Stimulated activated CD8-positive, alpha-beta memory T cell treated with anti-CD3 and anti-CD28 coated beads, Interleukin-12 subunit alpha, Interleukin-12 subunit beta, amount 100 ng/mL, for 4 hours (primary cell): ENCODE data around the gene ATE1.
"Not testable (repeated sequence)": the region's sequence is repeated elsewhere in the genome, so short reads cannot be mapped to it uniquely, and the experiment has no call there.

ENCODE experiments used
- DNase-seq: peaks from one replicate; pipeline ENCODE4 v3.0.0-alpha.2; 2020; ENCODE audit warnings: low read depth

Gene ATE1

GRCh38 chr10:121783782-121784372 is 144.0 kb downstream of the ATE1 start:
- no peak for DNase-seq

DNA sequence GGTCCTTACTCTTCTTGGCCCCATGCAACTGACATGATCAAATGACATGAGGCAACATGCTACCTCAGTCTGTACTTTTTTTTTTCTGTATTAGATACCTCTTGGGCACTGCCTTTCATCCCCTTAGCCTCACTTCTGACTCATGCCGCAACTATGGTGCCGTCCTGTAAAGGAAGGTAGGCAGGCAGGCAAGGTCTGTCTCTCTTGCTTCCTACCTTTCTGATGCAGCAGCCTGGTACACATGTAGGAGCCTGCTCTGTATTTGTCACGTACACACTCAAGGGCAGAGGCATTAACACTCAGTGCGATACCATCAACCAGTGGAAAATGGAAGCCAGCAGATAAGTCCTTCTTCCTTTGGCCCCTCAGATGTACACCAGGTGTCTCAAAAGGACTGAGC is 146.7 kb downstream of the ATE1 start:
- no peak for DNase-seq

- no peak for DNase-seq
Observed at GRCh38 chr10:121774813-121775212, 153.0 kb downstream of the ATE1 start.

GRCh38 chr10:121774404-121774803 is 153.4 kb downstream of the ATE1 start:
- DNase-seq = no peak

- no peak for DNase-seq
Observed at GRCh38 chr10:121772884-121773283, 154.9 kb downstream of the ATE1 start.

- DNase-seq = no peak
Observed at GRCh38 chr10:121772406-121772805, 155.4 kb downstream of the ATE1 start.

GRCh38 chr10:121771966-121772365 is 155.9 kb downstream of the ATE1 start:
- no peak for DNase-seq

DNA sequence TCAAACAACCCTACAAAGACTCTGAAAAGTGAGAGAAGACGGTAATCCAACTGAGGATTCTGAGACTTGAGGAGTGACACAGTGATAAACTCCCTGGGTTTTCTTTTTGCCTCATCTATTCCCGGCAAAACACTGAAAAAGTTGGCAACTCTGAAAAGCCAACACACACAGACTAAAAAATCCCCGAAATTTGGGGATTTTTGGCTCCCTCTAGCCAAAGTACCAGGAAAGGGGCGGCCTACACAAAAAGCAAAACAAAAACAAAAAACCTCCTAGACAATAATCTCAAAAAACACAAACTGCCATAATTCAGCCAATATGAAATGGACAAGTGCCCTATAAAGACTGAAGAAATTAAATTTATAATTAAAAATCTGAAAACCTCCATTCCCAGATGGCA is 161.4 kb downstream of the ATE1 start:
- DNase-seq = no peak

DNA sequence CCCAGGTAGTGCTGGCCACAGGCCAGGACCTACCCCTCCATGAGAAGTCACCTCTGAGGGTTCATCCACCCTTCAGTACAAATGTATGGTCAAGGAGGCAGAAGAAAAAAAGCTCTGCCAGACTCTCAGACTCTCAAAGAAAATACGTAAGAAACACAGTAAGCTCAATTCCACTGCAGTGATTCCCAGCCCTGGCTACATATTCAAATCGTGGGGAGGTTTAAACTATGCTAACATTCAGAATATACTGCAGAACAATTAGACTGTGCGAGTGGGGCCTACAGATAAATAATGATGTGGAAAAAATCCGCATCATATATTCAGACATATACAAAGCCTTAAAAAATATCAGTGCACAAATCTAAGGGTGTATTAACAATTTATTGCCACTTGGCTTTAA is 162.6 kb downstream of the ATE1 start:
- no peak for DNase-seq

GRCh38 chr10:121764233-121764942 is 163.4 kb downstream of the ATE1 start:
- no peak for DNase-seq

DNA sequence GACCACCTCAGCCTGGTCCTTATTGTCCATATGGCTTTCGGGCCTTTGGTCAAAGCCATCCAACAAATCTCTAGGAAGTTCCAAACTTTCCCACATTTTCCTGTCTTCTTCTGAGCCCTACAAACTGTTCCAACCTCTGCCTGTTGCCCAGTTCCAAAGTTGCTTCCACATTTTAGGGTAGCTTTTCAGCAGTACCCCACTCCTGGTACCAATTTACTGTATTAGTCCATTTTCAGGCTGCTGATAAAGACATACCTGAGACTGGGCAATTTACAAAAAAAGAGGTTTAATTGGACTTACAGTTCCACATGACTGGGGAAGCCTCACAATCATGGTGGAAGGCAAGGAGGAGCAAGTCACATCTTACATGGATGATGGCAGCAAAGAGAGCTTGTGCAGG is 170.6 kb downstream of the ATE1 start:
- not testable (repeated sequence) for DNase-seq

DNA sequence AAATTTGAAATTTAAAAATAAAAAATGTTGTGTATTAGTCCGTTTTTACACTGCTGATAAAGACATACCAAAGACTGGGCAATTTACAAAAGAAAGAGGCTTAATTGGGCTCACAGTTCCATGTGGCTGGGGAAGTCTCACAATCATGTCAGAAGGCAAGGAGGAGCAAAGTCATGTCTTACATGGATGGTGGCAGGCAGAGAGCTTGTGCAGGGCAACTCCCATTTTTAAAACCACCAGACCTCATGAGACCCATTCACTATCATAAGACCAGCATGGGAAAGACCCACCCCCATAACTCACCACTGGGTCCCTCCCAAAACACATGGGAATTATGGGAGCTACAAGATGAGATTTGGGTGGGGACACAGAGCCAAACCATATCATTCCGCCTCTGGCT is 172.3 kb downstream of the ATE1 start:
- not testable (repeated sequence) for DNase-seq

- DNase-seq = no peak
Observed at GRCh38 chr10:121754666-121755065, 173.2 kb downstream of the ATE1 start.

GRCh38 chr10:121753726-121754476 is 173.9 kb downstream of the ATE1 start:
- no peak for DNase-seq

DNA sequence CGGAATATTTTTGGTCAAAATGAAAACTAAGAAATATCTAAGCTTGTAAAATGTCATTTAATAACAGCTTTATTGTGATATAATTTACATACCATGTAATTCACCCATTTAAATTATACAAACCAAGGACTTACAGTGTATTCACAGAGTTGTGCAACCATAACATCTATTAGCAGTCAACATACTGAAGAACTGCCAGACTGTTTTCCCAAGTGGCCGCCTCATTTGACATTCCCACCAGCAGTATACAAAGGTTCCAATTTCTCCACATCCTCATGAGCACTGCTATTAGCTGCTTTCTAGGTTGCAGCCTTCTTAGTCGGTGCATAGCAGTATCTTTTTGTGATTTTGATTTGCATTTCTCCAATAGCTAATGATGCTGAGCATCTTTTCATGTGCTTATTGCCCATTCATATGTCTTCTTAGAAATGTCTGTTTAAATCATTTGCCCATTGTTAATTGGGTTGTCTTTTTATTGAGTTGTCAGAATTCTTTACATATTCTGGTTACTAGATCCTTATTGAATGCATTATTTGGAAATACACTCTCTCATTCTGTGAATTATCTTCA is 176.6 kb downstream of the ATE1 start:
- DNase-seq = no peak

GRCh38 chr10:121747163-121747775 is 180.6 kb downstream of the ATE1 start:
- DNase-seq = no peak

DNA sequence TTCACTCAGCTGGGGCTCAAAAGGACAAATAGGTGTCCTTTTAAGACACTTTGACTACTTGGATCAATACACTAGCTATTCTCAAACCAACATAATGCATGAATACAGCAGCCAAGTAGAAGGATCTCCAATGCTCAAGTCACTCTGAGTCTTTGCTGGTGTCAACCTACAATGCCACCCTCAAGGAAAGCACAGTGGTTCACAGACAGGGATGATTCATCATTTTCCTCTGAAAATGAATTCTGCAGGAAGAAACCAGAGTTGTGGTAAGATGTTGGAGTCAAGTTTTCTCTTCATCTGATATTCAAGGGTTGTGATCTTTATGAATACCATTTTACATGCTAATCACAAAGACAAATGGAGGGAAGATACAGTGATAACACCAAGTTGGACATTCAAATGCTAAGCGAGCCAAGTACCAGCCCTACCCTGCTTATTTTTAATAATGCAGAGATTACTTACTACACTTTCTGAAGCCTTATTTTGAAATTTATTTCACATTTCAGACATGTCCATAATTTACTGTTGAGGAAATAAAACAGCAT is 186.5 kb downstream of the ATE1 start:
- DNase-seq = no peak

- DNase-seq = no peak
Observed at GRCh38 chr10:121740069-121740468, 187.8 kb downstream of the ATE1 start.

- DNase-seq = no peak
Observed at GRCh38 chr10:121739114-121739513, 188.7 kb downstream of the ATE1 start.

DNA sequence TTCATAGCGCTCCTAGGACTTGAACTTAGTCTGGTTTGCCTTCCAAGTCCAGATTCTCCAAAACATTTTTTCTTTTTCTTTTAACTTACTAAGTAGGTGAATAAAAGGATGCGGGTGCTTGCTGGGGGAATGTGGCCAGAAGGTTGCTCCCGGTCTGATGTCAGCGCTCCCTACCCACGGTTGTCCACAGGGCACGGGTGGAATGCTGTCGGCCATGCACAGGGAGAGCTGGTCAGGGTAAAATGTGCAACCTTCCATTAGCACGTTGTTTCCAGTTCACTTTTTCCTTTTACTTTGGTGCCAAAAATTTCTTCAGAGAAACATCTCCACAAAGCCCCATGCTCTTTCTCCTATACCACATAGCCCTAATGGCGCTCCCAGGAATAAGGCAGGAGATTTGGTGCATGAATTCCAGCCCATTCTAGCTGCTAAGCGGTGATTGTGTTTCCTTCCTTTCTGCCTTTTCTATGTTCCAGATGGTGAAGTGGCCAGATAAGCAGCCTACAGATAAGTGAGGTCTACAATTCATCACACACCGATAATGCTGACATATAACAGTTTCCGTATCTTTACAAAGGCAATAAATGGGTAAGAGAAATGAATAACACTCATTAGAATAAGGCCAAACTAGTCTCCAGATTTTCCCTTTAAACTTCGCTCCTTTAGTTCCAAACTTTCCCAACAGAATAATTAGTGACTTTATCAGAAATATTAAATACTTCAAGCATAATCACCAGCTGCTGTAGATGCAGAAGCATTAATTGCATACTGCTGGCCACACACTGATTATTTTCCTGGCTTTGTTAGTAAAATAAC is 191.3 kb downstream of the ATE1 start:
- no peak for DNase-seq

DNA sequence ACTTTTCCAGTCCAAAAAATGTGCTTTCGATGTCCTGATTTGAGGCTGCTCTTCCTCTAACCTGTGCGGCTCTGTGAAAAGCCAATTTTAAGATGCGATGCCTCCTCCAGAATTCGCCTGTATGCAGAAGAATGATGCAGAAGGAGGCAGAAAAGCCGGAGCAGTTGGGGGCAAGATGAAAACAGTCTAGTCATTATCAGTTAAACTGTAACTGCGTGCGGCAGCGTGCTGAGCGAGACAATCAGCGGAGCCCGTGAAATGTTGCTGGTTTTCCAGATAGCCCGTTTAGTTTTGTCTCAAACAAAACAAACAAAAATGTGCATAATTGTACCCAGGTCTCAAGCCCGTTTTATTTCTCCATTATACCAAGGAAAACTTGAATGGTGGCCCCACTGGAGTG is 192.6 kb downstream of the ATE1 start:
- no peak for DNase-seq
